Cerebellar nuclear complex (tissue), 1 donor: ENCODE measurements around the gene TEAD4.
A peak's percentile ranks its signal among the peaks of the same experiment; 100 is the strongest.
"Not testable (repeated sequence)": the region's sequence is repeated elsewhere in the genome, so short reads cannot be mapped to it uniquely, and the experiment has no call there.

Source experiments
- DNase-seq, 2 experiments: peaks; one replicate each; lab custom pipeline; 2025; lab: John Stamatoyannopoulos, UW

The TEAD4 gene

GRCh38 chr12:3048540-3048939, 89.3 kb downstream of the TEAD4 start:
- DNase-seq, result no peak

GRCh38 chr12:3049176-3049575, 90.0 kb downstream of the TEAD4 start:
- DNase-seq, result no peak

- no peak for DNase-seq
Observed at GRCh38 chr12:3049611-3050249, 90.5 kb downstream of the TEAD4 start.

GRCh38 chr12:3054374-3054773, 95.2 kb downstream of the TEAD4 start:
- no peak for DNase-seq

GRCh38 chr12:3055026-3055703, 96.0 kb downstream of the TEAD4 start:
- no peak for DNase-seq

GRCh38 chr12:3055704-3056467, 96.7 kb downstream of the TEAD4 start:
- DNase-seq, result no peak

- peak in 1 of 2 experiments; percentile 43 for DNase-seq
Observed at GRCh38 chr12:3061059-3061458, 101.9 kb downstream of the TEAD4 start.

- DNase-seq, result no peak
Observed at GRCh38 chr12:3061501-3062215, 102.5 kb downstream of the TEAD4 start.

GRCh38 chr12:3065300-3065699, 106.1 kb downstream of the TEAD4 start:
- DNase-seq, result no peak

GRCh38 chr12:3065846-3066245, 106.6 kb downstream of the TEAD4 start:
- not testable (repeated sequence) for DNase-seq

GRCh38 chr12:3069714-3070113, 110.5 kb downstream of the TEAD4 start:
- DNase-seq, result no peak

- no peak for DNase-seq
Observed at GRCh38 chr12:3071107-3071506, 111.9 kb downstream of the TEAD4 start.

GRCh38 chr12:3071710-3072109, 112.5 kb downstream of the TEAD4 start:
- DNase-seq, result no peak

- DNase-seq, result peak; percentile 28 to 73
Observed at GRCh38 chr12:3073438-3074250, 114.4 kb downstream of the TEAD4 start.

GRCh38 chr12:3075315-3075714, 116.1 kb downstream of the TEAD4 start:
- no peak for DNase-seq

- DNase-seq, result peak in 1 of 2 experiments; percentile 33
Observed at GRCh38 chr12:3076730-3077571, 117.8 kb downstream of the TEAD4 start, which contains the start of gene TSPAN9. Gene TSPAN9, plus strand, starts transcription at chr12:3077379. Its CDS starts 123,815 bp downstream, at chr12:3201194.

- DNase-seq, result no peak
Observed at GRCh38 chr12:3077572-3078081, 118.4 kb downstream of the TEAD4 start.

- DNase-seq, result no peak
Observed at GRCh38 chr12:3078086-3078820, 119.1 kb downstream of the TEAD4 start.

- DNase-seq, result no peak
Observed at GRCh38 chr12:3081091-3081490, 121.9 kb downstream of the TEAD4 start.
